Smooth muscle cell (in vitro differentiated cells): ENCODE results near the gene RASAL3. TPM values are rescaled to one million over a fixed set of nuclear protein-coding genes. Genes with fewer than 3 reads are reported as not detected.

Source experiments
- DNase-seq: peaks from one replicate; lab custom pipeline; 2025; ENCODE audit not compliant: unreplicated experiment; lab: John Stamatoyannopoulos, UW
- H2AFZ ChIP-seq: fragments of 200-600 bp; sonication (generic); 2 replicates; pipeline ENCODE4 v1.6.0; 2016; ENCODE audit warnings: antibody characterized with exemption, low read depth, mild to moderate bottlenecking
- H3F3A ChIP-seq: fragments of 200-600 bp; sonication (generic); 2 replicates; pipeline ENCODE4 v1.6.0; 2017; ENCODE audit warnings: antibody characterized with exemption, low read depth
- H3K27ac ChIP-seq: fragments of 200-600 bp; sonication (generic); 2 replicates; pipeline ENCODE4 v1.5.1; 2016; ENCODE audit warnings: low read depth, mild to moderate bottlenecking
- H3K27me3 ChIP-seq: fragments of 200-600 bp; sonication (generic); 2 replicates; pipeline ENCODE4 v1.6.1; 2016; ENCODE audit warnings: low read depth, mild to moderate bottlenecking
- H3K36me3 ChIP-seq: fragments of 200-600 bp; sonication (generic); 2 replicates; pipeline ENCODE4 v1.5.1; 2016; ENCODE audit warnings: low read depth
- H3K4me1 ChIP-seq: fragments of 200-600 bp; sonication (generic); 2 replicates; pipeline ENCODE4 v1.5.1; 2016; ENCODE audit warnings: low read depth
- H3K4me2 ChIP-seq: fragments of 200-600 bp; sonication (generic); 2 replicates; pipeline ENCODE4 v1.6.0; 2016; ENCODE audit warnings: mild to moderate bottlenecking
- H3K4me3 ChIP-seq: fragments of 200-600 bp; sonication (generic); 2 replicates; pipeline ENCODE4 v1.5.1; 2016; ENCODE audit warnings: mild to moderate bottlenecking
- H3K79me2 ChIP-seq: fragments of 200-600 bp; sonication (generic); 2 replicates; pipeline ENCODE4 v1.6.0; 2016; ENCODE audit warnings: low read depth, mild to moderate bottlenecking
- H3K9ac ChIP-seq: fragments of 200-600 bp; sonication (generic); 2 replicates; pipeline ENCODE4 v1.6.0; 2016; ENCODE audit warnings: low read depth
- H3K9me3 ChIP-seq: fragments of 200-600 bp; sonication (generic); replicated peaks from 2 replicates; pipeline ENCODE4 v1.5.1; 2016; ENCODE audit warnings: low read depth
- H4K20me1 ChIP-seq: fragments of 200-600 bp; sonication (generic); 2 replicates; pipeline ENCODE4 v1.6.0; 2016; ENCODE audit warnings: low read depth
- WGBS: methylation state at CpG from one replicate; pipeline ENCODE4 v1.1.7; 2016; ENCODE audit warnings: low lambda C conversion rate; 5-methylcytosine and 5-hydroxymethylcytosine counted together
- polyA plus RNA-seq: library from polyadenylated mRNA; unstranded; fragments of >200 nt; fragmentation: Nextera tagmentation; extraction: Ambion mirVana; gene quantifications from 2 replicates; pipeline ENCODE4 v1.2.1, GENCODE V29; 2016
- total RNA-seq: library from RNA; depleted of rRNA; stranded (reverse); fragments of >200 nt; gene quantifications from 2 replicates; pipeline ENCODE4 v1.2.3, GENCODE V29; 2014
- TF ChIP-seq, protein P1 (sequence below): fragments of 200-600 bp; sonication (generic); IDR thresholded peaks from 2 replicates; pipeline ENCODE4 v1.5.1; 2017; ENCODE audit warnings: borderline replicate concordance, mild to moderate bottlenecking, antibody characterized with exemption; ENCODE audit not compliant: insufficient read depth, poor library complexity, severe bottlenecking

RASAL3 gene
- total and polyA plus RNA-seq, 2 experiments from 2014 or later: 0.24 TPM; not detected in 1

DNA sequence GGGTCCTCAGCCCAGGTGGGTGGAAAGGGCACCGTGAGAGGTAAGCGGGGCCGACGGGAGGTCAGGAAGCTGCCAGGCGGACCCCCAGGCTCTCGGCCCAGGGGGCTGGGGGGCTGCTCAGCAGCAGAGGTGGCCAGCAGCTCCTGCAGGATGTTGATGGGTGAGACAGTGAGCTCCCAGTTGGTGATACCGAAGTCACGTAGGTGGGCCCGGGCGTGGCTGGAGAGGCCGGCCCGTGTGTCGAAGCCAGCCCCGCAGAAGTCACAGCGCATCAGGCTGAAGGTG is 27.6 kb downstream of the RASAL3 start:
- Histone ChIP-seq H2AFZ (no peak overlapping the region), H4K20me1 (peaks cover 1% of the 10 kb centered on the region), H3K4me2 (no peak overlapping the region), H3K9me3 (no peaks in the 10 kb centered on the region), H3K36me3 (no peaks in the 10 kb centered on the region), H3F3A (peaks cover 4% of the 10 kb centered on the region), H3K79me2 (peaks cover 5% of the 10 kb centered on the region), H3K4me3 (no peak overlapping the region), H3K27me3 (no peaks in the 10 kb centered on the region), H3K9ac (no peak overlapping the region), H3K4me1 (peaks cover 5% of the 10 kb centered on the region), H3K27ac (no peak overlapping the region)
- TF ChIP-seq, protein P1, sequence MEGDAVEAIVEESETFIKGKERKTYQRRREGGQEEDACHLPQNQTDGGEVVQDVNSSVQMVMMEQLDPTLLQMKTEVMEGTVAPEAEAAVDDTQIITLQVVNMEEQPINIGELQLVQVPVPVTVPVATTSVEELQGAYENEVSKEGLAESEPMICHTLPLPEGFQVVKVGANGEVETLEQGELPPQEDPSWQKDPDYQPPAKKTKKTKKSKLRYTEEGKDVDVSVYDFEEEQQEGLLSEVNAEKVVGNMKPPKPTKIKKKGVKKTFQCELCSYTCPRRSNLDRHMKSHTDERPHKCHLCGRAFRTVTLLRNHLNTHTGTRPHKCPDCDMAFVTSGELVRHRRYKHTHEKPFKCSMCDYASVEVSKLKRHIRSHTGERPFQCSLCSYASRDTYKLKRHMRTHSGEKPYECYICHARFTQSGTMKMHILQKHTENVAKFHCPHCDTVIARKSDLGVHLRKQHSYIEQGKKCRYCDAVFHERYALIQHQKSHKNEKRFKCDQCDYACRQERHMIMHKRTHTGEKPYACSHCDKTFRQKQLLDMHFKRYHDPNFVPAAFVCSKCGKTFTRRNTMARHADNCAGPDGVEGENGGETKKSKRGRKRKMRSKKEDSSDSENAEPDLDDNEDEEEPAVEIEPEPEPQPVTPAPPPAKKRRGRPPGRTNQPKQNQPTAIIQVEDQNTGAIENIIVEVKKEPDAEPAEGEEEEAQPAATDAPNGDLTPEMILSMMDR: no peak
- no peak for DNase-seq
- 86% methylated on average over 15 of the region's 15 CpGs for WGBS

DNA sequence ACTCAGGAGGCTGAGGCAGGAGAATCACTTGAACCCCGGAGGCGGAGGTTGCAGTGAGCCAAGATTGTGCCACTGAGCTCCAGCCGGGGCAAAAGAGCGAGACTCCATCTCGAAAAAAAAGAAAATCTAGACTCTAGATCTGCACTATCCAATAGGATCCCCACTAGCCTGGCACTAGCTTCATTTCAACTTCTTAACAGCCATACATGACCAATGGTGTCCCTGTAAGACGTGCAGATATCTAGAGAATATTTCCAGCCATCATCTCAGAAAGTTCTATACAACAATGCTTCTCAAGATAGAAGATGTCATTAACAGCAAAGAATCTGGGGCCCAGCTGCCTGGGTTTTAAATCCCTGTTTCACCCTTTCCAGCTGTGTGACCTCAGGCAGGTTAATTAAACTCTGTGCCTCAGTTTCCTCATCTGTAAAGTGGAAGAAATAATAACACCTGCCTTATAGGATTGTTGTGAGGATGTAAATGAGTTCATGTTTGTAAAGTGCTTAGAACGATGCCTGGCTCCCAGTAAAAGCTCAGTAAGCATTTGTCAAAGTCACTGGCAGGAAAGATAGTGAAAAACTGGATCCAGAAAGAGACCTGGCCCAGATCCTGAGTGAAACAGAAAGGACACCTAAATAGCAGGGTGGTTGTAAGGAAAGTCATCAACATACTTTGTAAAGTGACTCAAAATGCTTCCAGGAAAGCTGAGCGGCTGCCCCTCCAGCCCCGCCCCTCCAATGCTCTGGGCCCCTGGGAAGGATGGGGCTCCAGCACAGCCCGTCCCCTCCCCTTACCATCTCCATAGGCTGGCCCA is 28.1 kb downstream of the RASAL3 start:
- Histone ChIP-seq H3K9ac (no peak overlapping the region), H3K27me3 (no peaks in the 10 kb centered on the region), H3F3A (peaks cover 4% of the 10 kb centered on the region), H3K27ac (no peak overlapping the region), H3K9me3 (no peaks in the 10 kb centered on the region), H3K79me2 (peaks cover 10% of the 10 kb centered on the region), H2AFZ (no peak overlapping the region), H3K4me1 (peaks cover 11% of the 10 kb centered on the region), H3K4me3 (no peak overlapping the region), H4K20me1 (peaks cover 7% of the 10 kb centered on the region), H3K4me2 (no peak overlapping the region), H3K36me3 (no peaks in the 10 kb centered on the region)
- TF ChIP-seq, protein P1: no peak
- 86% methylated on average over 10 of the region's 10 CpGs for WGBS
- no peak for DNase-seq

DNA sequence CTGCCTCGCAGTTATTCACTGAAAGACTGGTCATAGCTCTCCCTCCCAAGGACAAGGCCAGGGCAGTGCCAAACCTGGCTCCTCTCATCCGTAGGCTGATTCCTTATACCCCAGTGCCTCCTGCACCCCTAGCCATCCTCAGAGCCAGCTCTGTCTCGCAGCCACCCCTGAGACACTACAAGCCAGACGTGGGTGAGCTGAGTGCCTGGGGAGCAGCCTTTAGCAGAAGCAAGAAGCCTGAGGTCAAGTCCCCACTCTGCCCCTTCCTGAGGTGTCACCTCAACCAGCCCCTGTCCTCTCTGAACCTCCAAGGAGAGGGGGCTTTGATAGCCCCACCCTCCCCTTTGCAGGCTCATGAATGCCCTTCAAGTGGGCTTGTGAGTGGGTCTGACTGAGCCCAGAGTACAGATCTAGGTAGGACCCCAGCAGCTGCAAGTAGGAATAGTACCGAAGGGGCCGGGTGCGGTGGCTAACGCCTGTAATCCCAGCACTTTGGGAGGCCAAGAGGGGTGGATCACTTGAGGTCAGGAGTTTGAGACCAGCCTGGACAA is 30.8 kb downstream of the RASAL3 start:
- H2AFZ ChIP-seq: peak overlapping the region; percentile 89
- H3K4me1 ChIP-seq: peaks cover 14% of the 10 kb centered on the region
- peaks cover 36% of the 10 kb centered on the region for H3K79me2 ChIP-seq
- H3K9me3 ChIP-seq: no peaks in the 10 kb centered on the region
- H4K20me1 ChIP-seq: peaks cover 31% of the 10 kb centered on the region
- DNase-seq: no peak
- no peak overlapping the region for H3K9ac ChIP-seq
- peak overlapping the region; percentile 23 for H3K27ac ChIP-seq
- peaks cover 4% of the 10 kb centered on the region for H3F3A ChIP-seq
- TF ChIP-seq, protein P1: no peak
- no peaks in the 10 kb centered on the region for H3K36me3 ChIP-seq
- peak overlapping the region; percentile 76 for H3K4me3 ChIP-seq
- WGBS: 73% methylated on average over 8 of the region's 8 CpGs
- no peaks in the 10 kb centered on the region for H3K27me3 ChIP-seq
- H3K4me2 ChIP-seq: peak overlapping the region; percentile 85
